Measurements from ENCODE around the gene GALNT6. TPM values are rescaled to one million over a fixed set of nuclear protein-coding genes. Genes with fewer than 3 reads are reported as not detected.
A peak's percentile ranks its signal among the peaks of the same experiment; 100 is the strongest.

The GALNT6 gene
- polyA plus RNA-seq, 1 experiment, result 47.1 TPM

DNA sequence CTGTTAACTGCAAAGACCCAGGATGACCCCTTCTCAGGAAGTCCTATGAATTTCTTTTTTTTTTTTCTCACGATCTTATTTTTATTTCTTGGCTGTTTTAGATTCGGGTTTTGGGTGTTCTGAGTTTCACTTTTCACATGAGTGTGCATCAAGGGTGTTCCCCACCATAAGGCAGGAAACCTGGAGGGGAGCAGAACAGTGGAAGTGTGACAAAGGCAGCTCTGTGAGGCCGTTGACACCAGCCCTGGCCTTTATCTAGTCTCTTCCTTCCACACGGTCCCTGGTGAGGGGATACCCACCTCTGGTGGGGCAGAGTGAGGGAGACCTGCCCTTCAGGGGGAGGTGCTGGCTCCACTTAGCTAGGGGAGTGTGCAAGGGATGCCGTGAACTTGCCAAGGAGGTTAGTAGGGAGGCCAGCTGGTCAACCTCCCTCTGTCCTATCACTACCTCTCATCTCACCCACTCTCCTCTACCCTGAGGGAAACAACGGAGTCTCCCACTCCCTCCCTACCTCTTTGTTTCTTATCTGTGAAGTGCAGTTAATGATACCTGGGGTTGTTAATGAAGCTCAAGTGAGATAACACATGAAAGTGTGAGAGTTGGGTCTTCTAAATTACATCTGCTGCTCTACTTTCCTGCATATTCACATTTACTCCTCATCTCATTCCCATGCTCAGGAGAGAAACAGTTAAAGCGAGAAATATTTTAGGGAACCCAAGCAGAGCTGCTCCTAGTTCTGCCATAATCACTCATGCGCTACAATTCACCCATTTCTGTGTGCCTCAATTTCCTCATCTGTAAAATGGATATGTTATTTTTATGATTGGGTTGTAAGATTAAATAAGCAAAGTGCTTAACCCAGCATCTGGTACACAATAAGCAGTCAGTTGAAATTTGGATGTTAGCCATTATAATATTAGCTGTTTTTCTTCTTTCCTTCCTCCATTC is 4.4 kb upstream of the GALNT6 start:
- TF ChIP-seq, protein P1, sequence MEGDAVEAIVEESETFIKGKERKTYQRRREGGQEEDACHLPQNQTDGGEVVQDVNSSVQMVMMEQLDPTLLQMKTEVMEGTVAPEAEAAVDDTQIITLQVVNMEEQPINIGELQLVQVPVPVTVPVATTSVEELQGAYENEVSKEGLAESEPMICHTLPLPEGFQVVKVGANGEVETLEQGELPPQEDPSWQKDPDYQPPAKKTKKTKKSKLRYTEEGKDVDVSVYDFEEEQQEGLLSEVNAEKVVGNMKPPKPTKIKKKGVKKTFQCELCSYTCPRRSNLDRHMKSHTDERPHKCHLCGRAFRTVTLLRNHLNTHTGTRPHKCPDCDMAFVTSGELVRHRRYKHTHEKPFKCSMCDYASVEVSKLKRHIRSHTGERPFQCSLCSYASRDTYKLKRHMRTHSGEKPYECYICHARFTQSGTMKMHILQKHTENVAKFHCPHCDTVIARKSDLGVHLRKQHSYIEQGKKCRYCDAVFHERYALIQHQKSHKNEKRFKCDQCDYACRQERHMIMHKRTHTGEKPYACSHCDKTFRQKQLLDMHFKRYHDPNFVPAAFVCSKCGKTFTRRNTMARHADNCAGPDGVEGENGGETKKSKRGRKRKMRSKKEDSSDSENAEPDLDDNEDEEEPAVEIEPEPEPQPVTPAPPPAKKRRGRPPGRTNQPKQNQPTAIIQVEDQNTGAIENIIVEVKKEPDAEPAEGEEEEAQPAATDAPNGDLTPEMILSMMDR (IDR thresholded peaks at IDR 0.05; ENCODE audit: insufficient read depth, low read depth, low read length), result no peak
- Histone ChIP-seq H3K36me3 (ENCODE audit: control insufficient read depth, insufficient read depth, low read length) (no peaks in the 10 kb centered on the region), H3K4me3 (ENCODE audit: low read depth, low read length) (no peak overlapping the region), H3K27me3 (ENCODE audit: control insufficient read depth, insufficient read depth, low read length) (no peaks in the 10 kb centered on the region)
- ChIA-PET CTCF (interaction anchor here (0.9 to 1.2 kb wide), 2 partner anchors 12 to 44 kb away, joined by 3 read pairs; no protein-coding TSS in a partner anchor), POLR2A (no interaction called here)
- DNase-seq (ENCODE audit: low read depth), result no peak

GRCh38 chr12:51393676-51394545 is 2.7 kb upstream of the GALNT6 start:
- TF ChIP-seq, protein P1 (IDR thresholded peaks at IDR 0.05; ENCODE audit: insufficient read depth, low read depth, low read length), result no peak
- no peaks in the 10 kb centered on the region for H3K36me3 ChIP-seq (ENCODE audit: control insufficient read depth, insufficient read depth, low read length)
- CTCF ChIA-PET, result interaction anchor here (1.0 to 2.4 kb wide), 3 partner anchors 10 to 28 kb away, joined by 4 to 14 read pairs (median 5); no protein-coding TSS in a partner anchor
- POLR2A ChIA-PET, result interaction anchor here (1.6 kb wide), 1 partner anchor 22 kb away, joined by 4 read pairs; no protein-coding TSS in a partner anchor
- no peak overlapping the region for H3K4me3 ChIP-seq (ENCODE audit: low read depth, low read length)
- H3K27me3 ChIP-seq (ENCODE audit: control insufficient read depth, insufficient read depth, low read length), result no peaks in the 10 kb centered on the region
- DNase-seq (ENCODE audit: low read depth), result peak; percentile 90

DNA sequence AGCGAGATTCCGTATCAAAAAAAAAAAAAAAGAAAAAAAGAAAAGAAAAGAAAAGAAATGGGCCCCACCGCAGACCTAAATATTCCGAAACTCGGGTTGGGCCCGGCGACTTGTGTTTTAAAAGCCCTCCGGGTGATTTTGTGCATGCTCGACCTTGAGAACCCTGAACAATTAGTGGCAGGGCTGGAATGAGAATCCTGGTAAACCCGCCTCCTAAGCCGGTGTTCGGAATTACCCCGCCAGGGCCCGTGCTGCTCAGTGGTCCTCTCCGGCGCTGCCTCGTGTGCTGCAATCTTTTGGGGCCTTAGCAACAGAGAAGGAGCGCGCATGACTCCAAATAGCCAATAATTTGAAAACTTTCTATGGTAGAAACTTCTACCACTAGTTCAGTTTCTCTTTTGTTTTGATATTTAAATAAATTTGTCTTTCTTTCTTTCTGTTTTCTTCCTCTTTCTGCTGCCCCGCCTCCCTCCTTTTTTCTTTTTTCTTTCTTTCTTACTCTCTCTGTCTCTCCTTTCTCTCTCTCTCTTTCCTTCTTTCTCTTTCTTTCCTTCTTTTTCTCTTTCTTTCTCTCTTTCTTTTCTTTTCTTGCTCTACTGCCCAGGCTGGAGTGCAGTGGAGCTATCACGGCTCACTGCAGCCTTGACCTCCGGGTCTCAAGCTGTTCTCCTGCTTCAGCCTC is 1.5 kb upstream of the GALNT6 start:
- CTCF ChIA-PET, result interaction anchor here (2.4 kb wide), 1 partner anchor 29 kb away, joined by 14 read pairs; no protein-coding TSS in a partner anchor
- POLR2A ChIA-PET, result interaction anchor here (1.6 kb wide), 1 partner anchor 21 kb away, joined by 4 read pairs; no protein-coding TSS in a partner anchor
- Histone ChIP-seq H3K36me3 (ENCODE audit: control insufficient read depth, insufficient read depth, low read length) (no peaks in the 10 kb centered on the region), H3K4me3 (ENCODE audit: low read depth, low read length) (no peak overlapping the region), H3K27me3 (ENCODE audit: control insufficient read depth, insufficient read depth, low read length) (no peaks in the 10 kb centered on the region)
- DNase-seq (ENCODE audit: low read depth), result no peak
- TF ChIP-seq, protein P1 (IDR thresholded peaks at IDR 0.05; ENCODE audit: insufficient read depth, low read depth, low read length), result 0 out of 2 replicates have a peak, but pooled peaks have one; percentile 4

DNA sequence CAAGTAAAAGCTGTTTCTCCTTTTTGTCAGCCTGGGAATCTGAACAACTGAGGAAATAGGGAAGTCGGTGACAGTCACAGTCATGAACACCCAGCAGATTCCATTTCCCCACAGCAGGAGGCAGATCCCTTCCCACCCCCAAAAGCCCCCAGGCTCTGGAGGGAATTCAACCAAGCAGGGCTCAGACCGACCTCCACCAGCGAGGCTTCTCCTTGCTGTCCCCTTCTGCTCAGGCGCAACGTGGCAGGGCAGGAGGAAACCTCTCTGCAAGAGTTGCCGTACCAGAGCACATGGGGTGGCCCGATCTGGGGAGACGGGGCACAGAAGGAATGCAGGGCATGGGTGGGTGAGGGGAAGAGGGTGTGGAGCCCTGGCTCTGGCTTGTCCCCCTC is 319 bp downstream of the GALNT6 start:
- ChIA-PET CTCF (no interaction called here), POLR2A (no interaction called here)
- TF ChIP-seq, protein P1 (IDR thresholded peaks at IDR 0.05; ENCODE audit: insufficient read depth, low read depth, low read length), result no peak; the same call in 1 of the 2 replicates
- Histone ChIP-seq H3K27me3 (ENCODE audit: control insufficient read depth, insufficient read depth, low read length) (no peaks in the 10 kb centered on the region), H3K36me3 (ENCODE audit: control insufficient read depth, insufficient read depth, low read length) (no peaks in the 10 kb centered on the region), H3K4me3 (ENCODE audit: low read depth, low read length) (peak overlapping the region; percentile 70)
- no peak for DNase-seq (ENCODE audit: low read depth)
